PC-3 (cell line): ENCODE measurements around the gene PTPRB. TPM values are rescaled to one million over a fixed set of nuclear protein-coding genes. Genes with fewer than 3 reads are reported as not detected.
A peak's percentile ranks its signal among the peaks of the same experiment; 100 is the strongest.

ENCODE experiments used
- ATAC-seq: fragments of 200-7000 bp; cut with Tn5 transposase; 2 replicates; pipeline ENCODE4 v1.9.1; 2020; ENCODE audit warnings: mild to moderate bottlenecking, moderate library complexity
- BruUV-seq: library from RNA; stranded (reverse); fragments of 400-500 nt; replicated peaks from 2 replicates; lab custom pipeline; 2021; lab: Mats Ljungman, UMichigan
- CTCF ChIA-PET: fragments of 300-600 bp; sonication (Branson Sonifier 250); formaldehyde crosslinking; loops from one replicate; lab custom pipeline; 2022; ENCODE audit warnings: antibody characterized with exemption; lab: Charles Lee
- POLR2A ChIA-PET: fragments of 300-600 bp; sonication (Branson Sonifier 250); formaldehyde crosslinking; loops from one replicate; lab custom pipeline; 2022; ENCODE audit warnings: antibody characterized with exemption; ENCODE audit not compliant: unreplicated experiment; lab: Charles Lee
- DNase-seq: peaks from one replicate; pipeline ENCODE4 v3.0.0-alpha.2; 2015
- H2AFZ ChIP-seq: fragments of 300-600 bp; sonication (generic); 2 replicates; pipeline ENCODE4 v1.6.0; 2016; ENCODE audit warnings: antibody characterized with exemption, low read length
- H3F3A ChIP-seq: fragments of 300-600 bp; sonication (generic); one replicate; pipeline ENCODE4 v1.6.0; 2017; ENCODE audit warnings: antibody characterized with exemption, low read length, control low read depth, mild to moderate bottlenecking; ENCODE audit not compliant: unreplicated experiment
- H3K27ac ChIP-seq: fragments of 300-600 bp; sonication (generic); 2 replicates; pipeline ENCODE4 v1.5.1; 2016; ENCODE audit warnings: mild to moderate bottlenecking, low read length
- H3K27me3 ChIP-seq: fragments of 300-600 bp; sonication (generic); 2 replicates; pipeline ENCODE4 v1.6.1; 2016; ENCODE audit warnings: low read length, mixed read lengths
- H3K36me3 ChIP-seq: fragments of 300-600 bp; sonication (generic); 2 replicates; pipeline ENCODE4 v1.6.1; 2016; ENCODE audit warnings: low read depth, mixed run types, low read length, mixed read lengths
- H3K4me1 ChIP-seq: fragments of 300-600 bp; sonication (generic); 2 replicates; pipeline ENCODE4 v1.5.1; 2016; ENCODE audit warnings: low read length; ENCODE audit not compliant: insufficient read depth
- H3K4me2 ChIP-seq: fragments of 300-600 bp; sonication (generic); 2 replicates; pipeline ENCODE4 v1.6.0; 2016; ENCODE audit warnings: low read length
- H3K4me3 ChIP-seq: fragments of 300-600 bp; sonication (generic); 2 replicates; pipeline ENCODE4 v1.5.1; 2016; ENCODE audit warnings: mild to moderate bottlenecking, low read length, mixed read lengths
- H3K79me2 ChIP-seq: fragments of 300-600 bp; sonication (generic); 2 replicates; pipeline ENCODE4 v1.6.1; 2017; ENCODE audit warnings: low read length, mixed read lengths
- H3K9ac ChIP-seq: fragments of 300-600 bp; sonication (generic); 2 replicates; pipeline ENCODE4 v1.6.0; 2016; ENCODE audit warnings: mild to moderate bottlenecking, low read length
- H3K9me2 ChIP-seq: fragments of 300-600 bp; sonication (generic); replicated peaks from 2 replicates; pipeline ENCODE4 v1.6.1; 2016; ENCODE audit warnings: mixed run types, low read length, mixed read lengths
- H3K9me3 ChIP-seq: fragments of 300-600 bp; sonication (generic); 2 replicates; pipeline ENCODE4 v1.6.1; 2016; ENCODE audit warnings: low read length, mixed read lengths
- H4K20me1 ChIP-seq: fragments of 300-600 bp; sonication (generic); 2 replicates; pipeline ENCODE4 v1.6.1; 2016; ENCODE audit warnings: low read length, mixed read lengths
- EZH2 ChIP-seq: fragments of 300-600 bp; sonication (generic); IDR thresholded peaks from one replicate; pipeline ENCODE4 v1.6.1; 2017; ENCODE audit warnings: antibody characterized with exemption, mild to moderate bottlenecking, low read length; ENCODE audit not compliant: unreplicated experiment
- EZH2phosphoT487 ChIP-seq: fragments of 300-600 bp; sonication (generic); IDR thresholded peaks from 2 replicates; pipeline ENCODE4 v1.6.1; 2018; ENCODE audit warnings: mild to moderate bottlenecking, antibody characterized with exemption, low read length, borderline replicate concordance
- intact Hi-C: fragments of 100-400 bp; cut with micrococcal nuclease; formaldehyde crosslinking; loops from 2 replicates; pipeline ENCODE4 v1.9.0; 2023
- total RNA-seq: library from RNA; depleted of rRNA; stranded (reverse); fragments of >200 nt; gene quantifications from 2 replicates; pipeline ENCODE4 v1.2.3, GENCODE V29; 2014
- TF ChIP-seq, protein P1 (sequence below): fragments of 300-600 bp; sonication (generic); conservative IDR thresholded peaks from 2 replicates; pipeline ENCODE4 v1.5.1; 2017; ENCODE audit warnings: antibody characterized with exemption, low read depth, mild to moderate bottlenecking, low read length

PTPRB gene
- total RNA-seq, 1 experiment from 2014 or later: 0.66 TPM

DNA sequence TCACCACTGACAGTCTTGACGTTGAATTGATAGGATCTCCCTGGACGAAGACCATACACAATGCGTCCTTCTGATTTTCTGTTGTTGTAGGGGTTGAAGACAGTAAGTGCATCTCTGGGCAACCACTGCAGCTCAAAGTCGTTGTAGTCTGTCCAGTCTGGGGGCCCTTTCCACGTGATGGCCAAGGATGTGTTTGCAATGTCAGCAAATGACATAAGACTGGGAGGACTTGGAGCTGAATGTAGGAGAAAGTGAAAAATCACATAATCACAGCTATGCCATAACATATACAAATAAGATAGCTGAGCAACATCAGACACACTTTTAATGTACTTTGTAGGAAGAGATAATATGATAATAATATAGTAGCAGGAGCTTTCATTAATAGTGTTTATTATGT lies 77.8 kb downstream of the PTPRB start:
- ATAC-seq (no peak), DNase-seq (no peak)
- no peaks in the 10 kb centered on the region for H3K36me3 ChIP-seq
- H3K4me1 ChIP-seq: peaks cover 11% of the 10 kb centered on the region; the same call in 1 of the 2 replicates
- no peak overlapping the region for H3K4me2 ChIP-seq
- no peak overlapping the region for H3K27ac ChIP-seq
- CTCF ChIA-PET: no interaction called here
- H3F3A ChIP-seq: no peaks in the 10 kb centered on the region
- no peaks in the 10 kb centered on the region for H3K79me2 ChIP-seq
- no peaks in the 10 kb centered on the region for H3K27me3 ChIP-seq
- no peaks in the 10 kb centered on the region for H3K9me3 ChIP-seq
- POLR2A ChIA-PET: no interaction called here
- TF ChIP-seq, protein P1, sequence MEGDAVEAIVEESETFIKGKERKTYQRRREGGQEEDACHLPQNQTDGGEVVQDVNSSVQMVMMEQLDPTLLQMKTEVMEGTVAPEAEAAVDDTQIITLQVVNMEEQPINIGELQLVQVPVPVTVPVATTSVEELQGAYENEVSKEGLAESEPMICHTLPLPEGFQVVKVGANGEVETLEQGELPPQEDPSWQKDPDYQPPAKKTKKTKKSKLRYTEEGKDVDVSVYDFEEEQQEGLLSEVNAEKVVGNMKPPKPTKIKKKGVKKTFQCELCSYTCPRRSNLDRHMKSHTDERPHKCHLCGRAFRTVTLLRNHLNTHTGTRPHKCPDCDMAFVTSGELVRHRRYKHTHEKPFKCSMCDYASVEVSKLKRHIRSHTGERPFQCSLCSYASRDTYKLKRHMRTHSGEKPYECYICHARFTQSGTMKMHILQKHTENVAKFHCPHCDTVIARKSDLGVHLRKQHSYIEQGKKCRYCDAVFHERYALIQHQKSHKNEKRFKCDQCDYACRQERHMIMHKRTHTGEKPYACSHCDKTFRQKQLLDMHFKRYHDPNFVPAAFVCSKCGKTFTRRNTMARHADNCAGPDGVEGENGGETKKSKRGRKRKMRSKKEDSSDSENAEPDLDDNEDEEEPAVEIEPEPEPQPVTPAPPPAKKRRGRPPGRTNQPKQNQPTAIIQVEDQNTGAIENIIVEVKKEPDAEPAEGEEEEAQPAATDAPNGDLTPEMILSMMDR: no peak
- TF ChIP-seq EZH2: no peak
- no peak for TF ChIP-seq EZH2phosphoT487
- H4K20me1 ChIP-seq: no peaks in the 10 kb centered on the region
- no peak overlapping the region for H3K9ac ChIP-seq
- no peaks in the 10 kb centered on the region for H3K9me2 ChIP-seq
- H2AFZ ChIP-seq: no peak overlapping the region
- no peak overlapping the region for H3K4me3 ChIP-seq
- no TSS peak for BruUV-seq
- intact Hi-C loops: no loop called here

DNA sequence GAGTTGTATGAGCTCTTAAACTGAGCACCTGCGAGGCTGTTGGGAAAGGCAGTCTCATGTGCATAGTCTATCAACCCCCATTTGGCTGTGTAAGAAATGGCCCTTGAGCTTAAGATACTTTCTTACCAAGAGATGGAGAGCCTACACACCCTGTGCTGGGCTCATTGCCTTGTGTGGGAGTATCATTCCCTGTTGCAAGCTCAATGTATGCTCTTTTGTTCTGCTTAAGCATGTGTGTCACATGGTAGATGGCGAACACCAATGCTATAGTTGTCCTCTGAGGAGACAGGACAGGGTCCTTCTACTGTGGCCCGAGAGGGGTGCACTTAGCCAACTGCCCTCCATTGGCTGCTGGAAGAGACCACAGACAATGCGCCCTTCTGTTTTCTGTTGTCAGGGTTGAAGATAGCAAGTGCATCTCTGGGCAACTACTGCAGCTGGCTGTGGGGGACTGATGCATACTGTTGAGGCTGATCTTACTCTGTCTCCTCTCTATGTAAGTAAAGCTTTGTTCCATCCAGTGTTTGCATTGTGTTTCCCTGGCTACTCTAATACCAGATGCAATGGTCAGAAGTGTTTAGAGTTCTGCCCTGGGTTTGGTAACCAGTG lies 79.5 kb downstream of the PTPRB start:
- no peaks in the 10 kb centered on the region for H3F3A ChIP-seq
- ATAC-seq (no peak), DNase-seq (no peak)
- H3K79me2 ChIP-seq: no peaks in the 10 kb centered on the region
- H3K27me3 ChIP-seq: no peaks in the 10 kb centered on the region
- H3K9me3 ChIP-seq: no peaks in the 10 kb centered on the region
- ChIA-PET CTCF (no interaction called here), POLR2A (no interaction called here)
- intact Hi-C loops: no loop called here
- TF ChIP-seq EZH2phosphoT487 (no peak), EZH2 (no peak)
- TF ChIP-seq, protein P1: no peak
- H2AFZ ChIP-seq: no peak overlapping the region
- no peak overlapping the region for H3K27ac ChIP-seq
- no peaks in the 10 kb centered on the region for H4K20me1 ChIP-seq
- no peak overlapping the region for H3K4me3 ChIP-seq
- H3K4me1 ChIP-seq: peaks cover 11% of the 10 kb centered on the region; the same call in 1 of the 2 replicates
- H3K4me2 ChIP-seq: no peak overlapping the region
- BruUV-seq: no TSS peak
- H3K9me2 ChIP-seq: no peaks in the 10 kb centered on the region
- H3K36me3 ChIP-seq: no peaks in the 10 kb centered on the region
- no peak overlapping the region for H3K9ac ChIP-seq

DNA sequence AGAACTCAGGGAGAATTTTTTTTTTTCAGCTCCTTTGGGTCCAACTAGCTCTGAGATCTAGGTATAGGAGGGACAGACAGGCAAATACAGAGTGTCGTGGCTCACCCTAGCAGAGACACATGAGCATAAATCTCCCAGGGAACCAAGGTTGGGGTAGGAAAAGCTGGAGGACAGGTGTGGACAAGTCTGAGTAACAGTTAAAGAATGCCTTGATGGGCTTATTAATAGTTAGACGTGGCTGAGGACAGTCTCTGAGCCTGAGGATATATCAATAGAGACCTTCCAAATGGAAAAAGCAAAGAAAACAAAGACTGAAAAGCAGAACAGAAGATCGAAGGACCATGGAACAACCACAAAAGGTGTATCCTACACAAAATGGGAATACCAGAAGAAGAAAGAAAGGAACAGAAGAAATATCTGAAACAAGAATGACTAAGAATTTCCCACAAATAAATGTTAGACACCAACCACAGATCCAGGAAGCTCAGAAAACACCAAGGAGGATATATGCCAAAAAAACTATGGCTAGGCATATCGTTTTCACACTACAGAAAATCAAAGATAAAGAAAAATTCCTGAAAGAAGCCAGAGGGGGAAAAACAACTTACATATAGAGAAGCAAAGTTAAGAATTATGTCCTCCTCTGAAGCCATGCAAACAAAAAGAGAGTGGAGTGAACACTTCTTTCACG lies 80.9 kb downstream of the PTPRB start:
- H3K9ac ChIP-seq: no peak overlapping the region
- no peaks in the 10 kb centered on the region for H3K79me2 ChIP-seq
- H3K4me1 ChIP-seq: peaks cover 11% of the 10 kb centered on the region; the same call in 1 of the 2 replicates
- no peaks in the 10 kb centered on the region for H3K9me3 ChIP-seq
- no peak; the same call in 1 of the 2 replicates for ATAC-seq
- 0 out of 2 replicates have a peak overlapping the region, but pooled peaks have one; percentile 13 for H3K4me2 ChIP-seq
- H3F3A ChIP-seq: no peaks in the 10 kb centered on the region
- ChIA-PET CTCF (no interaction called here), POLR2A (no interaction called here)
- peak; percentile 35 for DNase-seq
- intact Hi-C loops: no loop called here
- no peak overlapping the region for H3K4me3 ChIP-seq
- no peaks in the 10 kb centered on the region for H4K20me1 ChIP-seq
- no peaks in the 10 kb centered on the region for H3K36me3 ChIP-seq
- no peaks in the 10 kb centered on the region for H3K9me2 ChIP-seq
- no peak overlapping the region for H3K27ac ChIP-seq
- no peaks in the 10 kb centered on the region for H3K27me3 ChIP-seq
- no peak overlapping the region for H2AFZ ChIP-seq
- BruUV-seq: no TSS peak
- TF ChIP-seq, protein P1: no peak
- TF ChIP-seq EZH2phosphoT487 (no peak), EZH2 (no peak)
